T-cell (primary cell): Measurements from ENCODE around the gene MAX. TPM values are rescaled to one million over a fixed set of nuclear protein-coding genes. Genes with fewer than 3 reads are reported as not detected.

Experiments used
- ATAC-seq, 4 experiments: fragments of 200-7000 bp in 3 of 4; fragments of 150-1000 bp in 1 of 4; cut with Tn5 transposase; replicated peaks in 1 of 4; 1 replicate in 3 of 4; 2 replicates in 1 of 4; pipeline ENCODE4 v1.10.0; 2021; ENCODE audit warnings: moderate library complexity in 3 of 4, mild to moderate bottlenecking in 2 of 4, moderate number of reproducible peaks in 1 of 4
- CTCF ChIA-PET, 2 donors: fragments of 300-600 bp; sonication (Branson Sonifier 250); formaldehyde crosslinking; loops; one replicate each; lab custom pipeline; 2022; ENCODE audit warnings: antibody characterized with exemption in 2 of 2; lab: Charles Lee
- POLR2A ChIA-PET, 2 donors: fragments of 300-600 bp; sonication (Branson Sonifier 250); formaldehyde crosslinking; loops; one replicate each; lab custom pipeline; 2022; ENCODE audit warnings: antibody characterized with exemption in 2 of 2; lab: Charles Lee
- DNase-seq, 35 experiments: peaks; one replicate each; pipeline versions ENCODE4 v3.0.0 to v3.0.0-alpha.2; 2013 to 2023
- H3K27ac ChIP-seq: one replicate; pipeline ENCODE4 v1.5.1; 2013; ENCODE audit warnings: low read length
- H3K27me3 ChIP-seq, 2 experiments: replicated peaks in 1 of 2; 1 replicate in 1 of 2; 2 replicates in 1 of 2; pipeline versions ENCODE4 v1.6.1 to v1.7.0; 2013; ENCODE audit warnings: low read length in 1 of 2, mixed read lengths in 1 of 2; ENCODE audit not compliant: control insufficient read depth in 2 of 2, insufficient read depth in 2 of 2; ENCODE audit errors: extremely low read depth in 1 of 2
- H3K36me3 ChIP-seq, 2 donors: 1 replicate in 1 of 2; 2 replicates in 1 of 2; pipeline versions ENCODE4 v1.6.1 to v1.7.0; 2013; ENCODE audit warnings: low read length in 1 of 2; ENCODE audit not compliant: control insufficient read depth in 2 of 2, insufficient read depth in 1 of 2; ENCODE audit errors: extremely low read depth in 1 of 2
- H3K4me1 ChIP-seq, 2 experiments: 1 replicate in 1 of 2; 2 replicates in 1 of 2; pipeline versions ENCODE4 v1.6.1 to v1.7.0; 2013; ENCODE audit warnings: low read length in 2 of 2, mixed read lengths in 1 of 2; ENCODE audit not compliant: insufficient read depth in 2 of 2, control insufficient read depth in 1 of 2; ENCODE audit errors: extremely low read depth in 1 of 2
- H3K4me3 ChIP-seq, 2 donors: 1 replicate in 1 of 2; 2 replicates in 1 of 2; pipeline versions ENCODE4 v1.5.1 to v1.7.0; 2013; ENCODE audit warnings: mild to moderate bottlenecking in 2 of 2, low read length in 1 of 2, moderate library complexity in 1 of 2; ENCODE audit not compliant: control insufficient read depth in 1 of 2; ENCODE audit errors: extremely low read depth in 1 of 2
- H3K9me3 ChIP-seq: 2 replicates; pipeline ENCODE4 v1.7.0; 2013
- H3K27ac Mint-ChIP-seq, 2 donors: one replicate each; pipeline ENCODE4 v1.8.0; 2020 to 2021; ENCODE audit warnings: mild to moderate bottlenecking in 2 of 2, mixed read lengths in 2 of 2
- H3K27me3 Mint-ChIP-seq, 2 donors: one replicate each; pipeline ENCODE4 v1.8.0; 2021 to 2022; ENCODE audit warnings: mixed read lengths in 2 of 2
- H3K36me3 Mint-ChIP-seq: one replicate; pipeline ENCODE4 v1.8.0; 2021; ENCODE audit warnings: mixed read lengths
- H3K4me1 Mint-ChIP-seq, 3 donors: one replicate each; pipeline ENCODE4 v1.8.0; 2020 to 2022; ENCODE audit warnings: mixed read lengths in 3 of 3, mild to moderate bottlenecking in 1 of 3
- H3K4me3 Mint-ChIP-seq, 3 donors: one replicate each; pipeline ENCODE4 v1.8.0; 2020 to 2022; ENCODE audit warnings: mild to moderate bottlenecking in 3 of 3, mixed read lengths in 3 of 3, moderate library complexity in 3 of 3
- H3K9me3 Mint-ChIP-seq, 3 donors: one replicate each; pipeline ENCODE4 v1.8.0; 2020 to 2022; ENCODE audit warnings: mixed read lengths in 3 of 3
- WGBS: methylation state at CpG from one replicate; pipeline ENCODE4 v1.1.5; 2013; ENCODE audit warnings: missing lambda C conversion rate; ENCODE audit not compliant: insufficient coverage; 5-methylcytosine and 5-hydroxymethylcytosine counted together
- total RNA-seq, 35 experiments: library from RNA in 6 of 35; stranded (reverse) in 6 of 35; fragments of 120-200 nt in 1 of 35; gene quantifications; one replicate each; pipeline versions ENCODE4 v1.2.1 to v1.2.4 and lab custom pipeline; 2013 to 2026

Gene MAX
- total RNA-seq, 5 donors from 2014 or later (not counting 1 experiment from before 2014, with no cell fraction given): 174 to 216 (median 207) TPM

DNA sequence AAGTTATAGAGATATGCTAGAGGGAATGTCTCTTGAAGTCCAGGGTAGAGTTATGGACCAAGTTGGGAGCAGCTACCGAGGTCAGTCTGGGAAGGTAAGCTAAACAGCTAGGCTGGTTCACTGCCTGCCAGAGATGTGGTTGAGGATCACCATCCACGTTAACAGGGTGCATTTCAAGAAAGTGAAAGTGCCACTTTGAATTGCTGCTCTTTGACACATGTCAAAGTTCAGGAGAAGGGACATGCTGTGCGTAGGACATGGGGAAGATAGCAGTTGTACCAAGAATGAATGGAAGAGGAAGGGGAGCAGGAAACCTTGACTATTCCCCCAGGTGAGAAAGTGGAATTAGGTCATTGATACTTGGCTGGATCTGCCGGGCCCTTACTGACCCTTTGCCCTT lies 49.5 kb downstream of the MAX start:
- H3K4me1 Mint-ChIP-seq: peaks cover under 1 to 8% (median 7%) of the 10 kb centered on the region in 3 donors
- CTCF ChIA-PET: no interaction called here
- Histone ChIP-seq H3K27me3 (no peaks in the 10 kb centered on the region), H3K4me3 (no peak overlapping the region), H3K27ac (no peak overlapping the region), H3K9me3 (no peaks in the 10 kb centered on the region), H3K4me1 (peaks cover 0 to 3% of the 10 kb centered on the region in 2 experiments), H3K36me3 (peaks cover 17 to 20% of the 10 kb centered on the region in 2 donors)
- DNase-seq (no peak), ATAC-seq (no peak)
- no peak overlapping the region for H3K4me3 Mint-ChIP-seq
- H3K36me3 Mint-ChIP-seq: peaks cover 22% of the 10 kb centered on the region
- 88% methylated on average over 4 of the region's 4 CpGs for WGBS
- H3K9me3 Mint-ChIP-seq: no peaks in the 10 kb centered on the region
- peak overlapping the region in 1 of 2 donors; percentile 19 for H3K27ac Mint-ChIP-seq
- no peaks in the 10 kb centered on the region for H3K27me3 Mint-ChIP-seq
- POLR2A ChIA-PET: no interaction called here

GRCh38 chr14:65045709-65046108 lies 56.6 kb downstream of the MAX start:
- POLR2A ChIA-PET: no interaction called here
- Histone ChIP-seq H3K27ac (no peak overlapping the region), H3K9me3 (no peaks in the 10 kb centered on the region), H3K4me1 (peaks cover 3 to 4% of the 10 kb centered on the region in 2 experiments), H3K36me3 (peaks cover 13 to 31% of the 10 kb centered on the region in 2 donors), H3K27me3 (no peaks in the 10 kb centered on the region), H3K4me3 (no peak overlapping the region)
- DNase-seq (no peak), ATAC-seq (no peak)
- WGBS: 100% methylated on average over 1 of the region's 4 CpGs
- CTCF ChIA-PET: no interaction called here
- Mint-ChIP-seq H3K36me3 (peaks cover 44% of the 10 kb centered on the region), H3K27me3 (no peaks in the 10 kb centered on the region), H3K27ac (no peak overlapping the region), H3K4me3 (no peak overlapping the region), H3K9me3 (no peaks in the 10 kb centered on the region), H3K4me1 (peaks cover 7 to 15% (median 15%) of the 10 kb centered on the region in 3 donors)

GRCh38 chr14:65045006-65045405 lies 57.3 kb downstream of the MAX start:
- H3K4me1 Mint-ChIP-seq: peaks cover 7 to 15% (median 15%) of the 10 kb centered on the region in 3 donors
- H3K27me3 ChIP-seq: no peaks in the 10 kb centered on the region

DNA sequence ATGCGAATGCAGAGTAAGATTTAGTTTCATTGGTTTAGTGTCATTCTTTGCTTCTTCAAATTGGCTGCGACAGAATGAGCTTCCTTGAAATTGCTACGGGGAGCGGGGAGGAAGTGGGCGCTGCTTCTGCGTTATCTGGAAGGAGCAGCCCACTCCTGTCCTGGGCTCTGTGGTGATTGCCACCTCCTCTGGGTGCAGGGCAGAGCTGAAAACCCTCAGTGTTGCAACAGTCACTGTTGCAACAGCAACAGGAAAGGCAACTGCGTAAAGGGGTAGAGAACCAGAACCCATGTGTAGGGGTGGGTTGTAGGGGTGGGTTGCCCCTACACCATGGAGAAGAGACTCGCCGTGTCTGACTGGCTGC lies 57.7 kb downstream of the MAX start:
- ATAC-seq (peak in 1 of 4 experiments; percentile 34), DNase-seq (peak in 11 of 35 experiments; percentile 3 to 49 (median 25))
- H3K36me3 ChIP-seq: peaks cover 13 to 33% of the 10 kb centered on the region in 2 donors
- no peak overlapping the region for H3K4me3 ChIP-seq
- WGBS: 61% methylated on average over 6 of the region's 9 CpGs
- Mint-ChIP-seq H3K4me1 (peaks cover 7 to 15% (median 15%) of the 10 kb centered on the region in 3 donors), H3K36me3 (peaks cover 44% of the 10 kb centered on the region), H3K27ac (no peak overlapping the region), H3K9me3 (no peaks in the 10 kb centered on the region), H3K4me3 (no peak overlapping the region), H3K27me3 (no peaks in the 10 kb centered on the region)
- CTCF ChIA-PET: no interaction called here
- no peaks in the 10 kb centered on the region for H3K9me3 ChIP-seq
- POLR2A ChIA-PET: no interaction called here
- H3K27me3 ChIP-seq: no peaks in the 10 kb centered on the region
- peaks cover 3 to 4% of the 10 kb centered on the region in 2 experiments for H3K4me1 ChIP-seq
- H3K27ac ChIP-seq: no peak overlapping the region

More at GRCh38 chr14:65045006-65045405, 57.3 kb downstream of the MAX start:
- ATAC-seq (no peak), DNase-seq (no peak)
- ChIA-PET POLR2A (no interaction called here), CTCF (no interaction called here)
- Histone ChIP-seq H3K9me3 (no peaks in the 10 kb centered on the region), H3K36me3 (peaks cover 13 to 33% of the 10 kb centered on the region in 2 donors), H3K4me3 (no peak overlapping the region), H3K27ac (no peak overlapping the region), H3K4me1 (peaks cover 3 to 4% of the 10 kb centered on the region in 2 experiments)
- no peak overlapping the region for H3K4me3 Mint-ChIP-seq
- no CpG with 5 or more reads among the region's 5 CpGs for WGBS
- no peaks in the 10 kb centered on the region for H3K27me3 Mint-ChIP-seq
- no peak overlapping the region for H3K27ac Mint-ChIP-seq
- H3K9me3 Mint-ChIP-seq: no peaks in the 10 kb centered on the region
- H3K36me3 Mint-ChIP-seq: peaks cover 44% of the 10 kb centered on the region

DNA sequence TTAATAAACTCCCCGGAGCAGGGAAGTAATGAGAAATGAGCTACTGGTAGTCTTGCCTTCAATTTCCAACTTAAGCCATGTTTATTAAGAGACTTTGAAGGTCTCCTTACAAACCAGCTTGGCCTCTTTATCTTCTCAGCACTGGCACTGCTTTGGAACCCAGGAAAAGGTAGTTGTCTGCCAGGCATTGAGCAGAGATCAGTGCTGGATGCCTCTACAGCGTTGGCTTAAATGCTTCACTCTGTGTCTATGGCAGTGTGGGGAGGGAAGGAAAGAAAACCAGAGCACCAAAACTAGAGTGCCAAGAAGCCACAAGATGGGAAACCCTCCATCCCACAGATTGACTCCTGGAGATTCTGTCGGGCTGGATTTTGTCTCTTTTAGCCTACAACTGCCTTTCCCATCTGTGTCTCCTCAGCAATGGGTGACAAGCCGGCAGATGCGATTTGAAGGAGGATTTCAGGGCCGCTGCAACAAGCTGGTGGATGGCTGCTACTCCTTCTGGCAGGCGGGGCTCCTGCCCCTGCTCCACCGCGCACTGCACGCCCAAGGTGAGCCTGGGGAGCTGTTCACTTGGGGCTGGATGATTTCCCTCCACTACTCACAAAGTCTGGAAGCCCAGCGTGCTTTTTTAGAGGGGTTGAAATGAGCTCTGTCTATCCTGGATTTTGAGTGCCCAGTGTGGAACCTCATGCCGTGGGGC lies 58.3 kb downstream of the MAX start:
- no peaks in the 10 kb centered on the region for H3K27me3 Mint-ChIP-seq
- no peak overlapping the region for H3K4me3 ChIP-seq
- ChIA-PET POLR2A (no interaction called here), CTCF (no interaction called here)
- H3K36me3 Mint-ChIP-seq: peaks cover 44% of the 10 kb centered on the region
- H3K27ac Mint-ChIP-seq: no peak overlapping the region
- ATAC-seq: no peak
- no peak overlapping the region for H3K4me3 Mint-ChIP-seq
- peaks cover 3 to 4% of the 10 kb centered on the region in 2 experiments for H3K4me1 ChIP-seq
- H3K27ac ChIP-seq: no peak overlapping the region
- H3K9me3 ChIP-seq: no peaks in the 10 kb centered on the region
- H3K4me1 Mint-ChIP-seq: peaks cover 7 to 15% (median 14%) of the 10 kb centered on the region in 3 donors
- H3K27me3 ChIP-seq: no peaks in the 10 kb centered on the region
- H3K9me3 Mint-ChIP-seq: no peaks in the 10 kb centered on the region
- peaks cover 12 to 33% of the 10 kb centered on the region in 2 donors for H3K36me3 ChIP-seq
- DNase-seq: no peak
- 88% methylated on average over 4 of the region's 12 CpGs for WGBS

GRCh38 chr14:65042731-65043372 lies 59.5 kb downstream of the MAX start:
- Histone ChIP-seq H3K4me1 (peaks cover 1 to 3% of the 10 kb centered on the region in 2 experiments), H3K27me3 (no peaks in the 10 kb centered on the region), H3K36me3 (peaks cover 8 to 25% of the 10 kb centered on the region in 2 donors), H3K9me3 (no peaks in the 10 kb centered on the region), H3K27ac (no peak overlapping the region), H3K4me3 (no peak overlapping the region)
- Mint-ChIP-seq H3K36me3 (peaks cover 49% of the 10 kb centered on the region), H3K9me3 (no peaks in the 10 kb centered on the region), H3K4me3 (no peak overlapping the region), H3K4me1 (peaks cover 7 to 13% (median 10%) of the 10 kb centered on the region in 3 donors), H3K27ac (no peak overlapping the region), H3K27me3 (no peaks in the 10 kb centered on the region)
- ChIA-PET POLR2A (no interaction called here), CTCF (no interaction called here)
- ATAC-seq (no peak), DNase-seq (no peak)
- WGBS: no CpG with 5 or more reads among the region's 8 CpGs
